OCI-LY1 (cell line): ENCODE measurements around the gene CHST11.

ENCODE experiments used
- H2AFZ ChIP-seq: fragments of 200-600 bp; sonication (generic), shearing (Covaris generic); 2 replicates; pipeline ENCODE4 v1.6.0; 2014; ENCODE audit warnings: antibody characterized with exemption, mild to moderate bottlenecking, low read length
- H3F3A ChIP-seq: fragments of 200-600 bp; sonication (generic), shearing (Covaris generic); 2 replicates; pipeline ENCODE4 v1.6.0; 2014; ENCODE audit warnings: mild to moderate bottlenecking, antibody characterized with exemption, low read length, moderate library complexity; ENCODE audit not compliant: insufficient read depth
- H3K27ac ChIP-seq: fragments of 200-600 bp; sonication (generic); 2 replicates; pipeline ENCODE4 v1.5.1; 2014; ENCODE audit warnings: low read length, mixed run types, mild to moderate bottlenecking, low read depth; ENCODE audit not compliant: poor library complexity, severe bottlenecking
- H3K27me3 ChIP-seq: fragments of 200-600 bp; sonication (generic); 2 replicates; pipeline ENCODE4 v1.6.0; 2014; ENCODE audit warnings: antibody characterized with exemption, mild to moderate bottlenecking, low read length, moderate library complexity; ENCODE audit not compliant: insufficient read depth
- H3K36me3 ChIP-seq: fragments of 200-600 bp; sonication (generic); 2 replicates; pipeline ENCODE4 v1.6.1; 2014; ENCODE audit warnings: mild to moderate bottlenecking, antibody characterized with exemption, low read length, moderate library complexity, mixed read lengths; ENCODE audit not compliant: insufficient read depth
- H3K4me1 ChIP-seq: fragments of 200-600 bp; sonication (generic); 2 replicates; pipeline ENCODE4 v1.5.1; 2014; ENCODE audit warnings: mild to moderate bottlenecking, low read length, moderate library complexity; ENCODE audit not compliant: insufficient read depth, severe bottlenecking
- H3K4me2 ChIP-seq: fragments of 200-600 bp; sonication (generic), shearing (Covaris generic); 2 replicates; pipeline ENCODE4 v1.6.1; 2014; ENCODE audit warnings: low read length
- H3K4me3 ChIP-seq: fragments of 200-600 bp; sonication (generic); 2 replicates; pipeline ENCODE4 v1.5.1; 2014; ENCODE audit warnings: low read length, low read depth, mild to moderate bottlenecking, mixed read lengths; ENCODE audit not compliant: poor library complexity, severe bottlenecking
- H3K79me2 ChIP-seq: fragments of 200-600 bp; shearing (Covaris generic); 2 replicates; pipeline ENCODE4 v1.6.1; 2016; ENCODE audit warnings: mixed run types, low read length, mixed read lengths; ENCODE audit not compliant: insufficient read depth
- H3K9ac ChIP-seq: fragments of 200-600 bp; sonication (generic), shearing (Covaris generic); 2 replicates; pipeline ENCODE4 v1.6.1; 2014; ENCODE audit warnings: mild to moderate bottlenecking, low read length, mixed read lengths
- H3K9me2 ChIP-seq: fragments of 200-600 bp; sonication (generic), shearing (Covaris generic); 2 replicates; pipeline ENCODE4 v1.6.1; 2014; ENCODE audit warnings: low read depth, mild to moderate bottlenecking, low read length, mixed read lengths
- H3K9me3 ChIP-seq: fragments of 200-600 bp; shearing (Covaris generic); 2 replicates; pipeline ENCODE4 v1.6.1; 2014; ENCODE audit warnings: low read length, mixed read lengths
- H4K20me1 ChIP-seq: fragments of 200-600 bp; sonication (generic), shearing (Covaris generic); 2 replicates; pipeline ENCODE4 v1.6.0; 2016; ENCODE audit warnings: mild to moderate bottlenecking, low read length; ENCODE audit not compliant: insufficient read depth
- EZH2 ChIP-seq: fragments of 200-600 bp; sonication (generic), shearing (Covaris generic); IDR thresholded peaks from 2 replicates; pipeline ENCODE4 v1.8.0; 2017; ENCODE audit warnings: borderline replicate concordance, mixed run types, mild to moderate bottlenecking, antibody characterized with exemption, low read length, moderate library complexity, mixed read lengths
- TF ChIP-seq, protein P1 (sequence below): fragments of 200-600 bp; sonication (generic), shearing (Covaris generic); IDR thresholded peaks from 2 replicates; pipeline ENCODE4 v1.5.1; 2017; ENCODE audit warnings: mild to moderate bottlenecking, antibody characterized with exemption, low read length, moderate library complexity, mixed read lengths

The CHST11 gene

DNA sequence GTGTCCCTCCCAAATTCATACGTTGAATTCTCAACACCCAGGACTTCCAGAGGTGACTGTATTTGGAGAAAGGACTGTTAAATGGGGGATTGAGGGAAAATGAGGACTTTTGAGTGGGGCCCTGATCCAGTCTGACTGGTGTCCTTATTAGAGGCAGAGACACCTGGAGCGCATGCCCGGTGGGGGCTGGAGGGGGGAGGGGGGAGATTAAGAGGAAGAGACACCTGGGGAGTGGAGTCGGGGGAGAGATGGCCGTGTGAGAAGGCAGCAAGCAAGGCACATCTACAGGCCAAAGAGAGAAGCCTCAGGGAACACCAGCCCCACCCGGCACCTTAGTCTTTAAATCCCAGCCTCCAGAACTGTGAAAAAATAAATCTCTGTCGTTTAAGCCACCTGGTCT lies 291.6 kb downstream of the CHST11 start:
- Histone ChIP-seq H3K36me3 (no peaks in the 10 kb centered on the region; the same call in 1 of the 2 replicates), H3K4me1 (peaks cover 17% of the 10 kb centered on the region), H4K20me1 (no peaks in the 10 kb centered on the region), H3K79me2 (no peaks in the 10 kb centered on the region), H2AFZ (no peak overlapping the region), H3K9me2 (no peaks in the 10 kb centered on the region), H3K27ac (no peak overlapping the region), H3F3A (no peaks in the 10 kb centered on the region), H3K9me3 (no peaks in the 10 kb centered on the region), H3K27me3 (no peaks in the 10 kb centered on the region), H3K4me3 (no peak overlapping the region), H3K4me2 (peak overlapping the region; percentile 20; the same call in 1 of the 2 replicates), H3K9ac (no peak overlapping the region)
- TF ChIP-seq, protein P1, sequence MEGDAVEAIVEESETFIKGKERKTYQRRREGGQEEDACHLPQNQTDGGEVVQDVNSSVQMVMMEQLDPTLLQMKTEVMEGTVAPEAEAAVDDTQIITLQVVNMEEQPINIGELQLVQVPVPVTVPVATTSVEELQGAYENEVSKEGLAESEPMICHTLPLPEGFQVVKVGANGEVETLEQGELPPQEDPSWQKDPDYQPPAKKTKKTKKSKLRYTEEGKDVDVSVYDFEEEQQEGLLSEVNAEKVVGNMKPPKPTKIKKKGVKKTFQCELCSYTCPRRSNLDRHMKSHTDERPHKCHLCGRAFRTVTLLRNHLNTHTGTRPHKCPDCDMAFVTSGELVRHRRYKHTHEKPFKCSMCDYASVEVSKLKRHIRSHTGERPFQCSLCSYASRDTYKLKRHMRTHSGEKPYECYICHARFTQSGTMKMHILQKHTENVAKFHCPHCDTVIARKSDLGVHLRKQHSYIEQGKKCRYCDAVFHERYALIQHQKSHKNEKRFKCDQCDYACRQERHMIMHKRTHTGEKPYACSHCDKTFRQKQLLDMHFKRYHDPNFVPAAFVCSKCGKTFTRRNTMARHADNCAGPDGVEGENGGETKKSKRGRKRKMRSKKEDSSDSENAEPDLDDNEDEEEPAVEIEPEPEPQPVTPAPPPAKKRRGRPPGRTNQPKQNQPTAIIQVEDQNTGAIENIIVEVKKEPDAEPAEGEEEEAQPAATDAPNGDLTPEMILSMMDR = no peak
- TF ChIP-seq EZH2 = no peak

DNA sequence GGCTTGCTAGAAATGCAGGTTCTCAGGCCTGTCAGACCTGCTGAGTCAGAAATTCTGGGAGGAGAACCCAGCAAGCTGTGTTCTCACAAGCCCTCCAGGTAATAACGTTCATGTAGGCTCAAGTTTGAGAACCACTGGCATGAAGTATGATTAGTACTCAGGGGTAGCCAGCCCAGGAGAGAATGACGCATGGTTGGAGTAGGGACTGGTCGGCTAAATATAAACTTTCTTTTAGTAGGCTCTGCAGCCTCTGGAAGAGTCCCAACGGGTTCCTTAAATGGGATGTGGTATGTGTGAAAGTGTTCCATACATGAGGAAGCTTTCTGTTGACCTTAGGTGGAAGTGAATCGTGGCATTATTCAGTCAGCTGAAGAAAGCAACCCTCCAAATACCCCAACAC lies 292.0 kb downstream of the CHST11 start:
- H3K4me2 ChIP-seq = peak overlapping the region; percentile 20; the same call in 1 of the 2 replicates

DNA sequence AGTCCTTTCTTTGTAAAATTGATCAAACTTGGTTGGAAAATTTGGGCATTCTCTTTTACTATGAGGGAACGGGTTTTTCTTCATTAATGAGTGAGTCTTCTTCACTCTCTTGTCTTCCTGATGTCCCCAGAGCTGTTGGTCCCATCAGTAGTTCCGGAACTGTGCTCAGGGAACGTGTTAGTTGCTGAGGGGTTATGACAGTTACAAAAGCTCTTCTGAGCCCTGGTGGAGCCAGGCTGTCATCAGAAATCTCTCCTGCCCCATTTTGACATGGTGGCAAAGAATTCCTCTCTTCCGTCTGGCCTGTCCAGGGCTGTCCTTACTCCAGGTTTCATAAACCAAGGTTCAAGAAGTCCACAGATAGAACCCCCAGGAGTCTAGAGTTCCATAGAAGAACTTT lies 292.8 kb downstream of the CHST11 start:
- TF ChIP-seq EZH2 = no peak
- TF ChIP-seq, protein P1 = no peak
- H3K4me3 ChIP-seq = no peak overlapping the region
- H3K9me3 ChIP-seq = no peaks in the 10 kb centered on the region
- no peak overlapping the region for H3K9ac ChIP-seq
- H4K20me1 ChIP-seq = no peaks in the 10 kb centered on the region
- peaks cover 17% of the 10 kb centered on the region for H3K4me1 ChIP-seq
- H2AFZ ChIP-seq = no peak overlapping the region
- H3K9me2 ChIP-seq = no peaks in the 10 kb centered on the region
- no peaks in the 10 kb centered on the region for H3K79me2 ChIP-seq
- H3K36me3 ChIP-seq = no peaks in the 10 kb centered on the region
- no peaks in the 10 kb centered on the region for H3K27me3 ChIP-seq
- no peak overlapping the region for H3K27ac ChIP-seq
- H3F3A ChIP-seq = no peaks in the 10 kb centered on the region
- H3K4me2 ChIP-seq = no peak overlapping the region

More for the DNA sequence above, 292.0 kb downstream of the CHST11 start:
- Histone ChIP-seq H3K4me3 (no peak overlapping the region), H3F3A (no peaks in the 10 kb centered on the region), H3K79me2 (no peaks in the 10 kb centered on the region), H3K9me3 (no peaks in the 10 kb centered on the region), H3K27me3 (no peaks in the 10 kb centered on the region), H2AFZ (no peak overlapping the region), H3K36me3 (no peaks in the 10 kb centered on the region; the same call in 1 of the 2 replicates), H3K9me2 (no peaks in the 10 kb centered on the region), H3K27ac (no peak overlapping the region), H3K9ac (no peak overlapping the region), H4K20me1 (no peaks in the 10 kb centered on the region), H3K4me1 (peaks cover 17% of the 10 kb centered on the region)
- no peak for TF ChIP-seq EZH2
- TF ChIP-seq, protein P1 = no peak
